Spleen (tissue), 11 donors: Measurements from ENCODE around the gene CHCHD2. TPM values are rescaled to one million over a fixed set of nuclear protein-coding genes. Genes with fewer than 3 reads are reported as not detected.
"Not testable (repeated sequence)": the region's sequence is repeated elsewhere in the genome, so short reads cannot be mapped to it uniquely, and the experiment has no call there.

Source experiments
- DNase-seq: peaks from one replicate; pipeline ENCODE4 v3.0.0-alpha.2; 2020
- H3K27ac ChIP-seq, 8 donors: fragments of 200-600 bp; sonication (generic) in 7 of 8; 1 replicate in 4 of 8; 2 replicates in 4 of 8; pipeline versions ENCODE4 v1.5.0 to v1.8.0; 2016 to 2021; ENCODE audit warnings: inconsistent platforms in 4 of 8, mild to moderate bottlenecking in 4 of 8, moderate library complexity in 1 of 8
- H3K27me3 ChIP-seq, 7 donors: fragments of 200-600 bp; sonication (generic) in 6 of 7; replicated peaks in 1 of 7; 1 replicate in 4 of 7; 2 replicates in 3 of 7; pipeline versions ENCODE4 v1.5.0 to v1.8.0; 2016 to 2021; ENCODE audit warnings: inconsistent platforms in 3 of 7, mild to moderate bottlenecking in 1 of 7
- H3K36me3 ChIP-seq, 6 donors: fragments of 200-600 bp; sonication (generic) in 5 of 6; 1 replicate in 4 of 6; 2 replicates in 2 of 6; pipeline versions ENCODE4 v1.5.0 to v1.8.0; 2016 to 2021; ENCODE audit warnings: inconsistent platforms in 2 of 6
- H3K4me1 ChIP-seq, 6 donors: fragments of 200-600 bp; sonication (generic) in 5 of 6; 1 replicate in 3 of 6; 2 replicates in 3 of 6; pipeline versions ENCODE4 v1.5.0 to v1.8.0; 2016 to 2021; ENCODE audit warnings: inconsistent platforms in 3 of 6
- H3K4me3 ChIP-seq, 8 donors: fragments of 200-600 bp; sonication (generic) in 7 of 8; 1 replicate in 4 of 8; 2 replicates in 4 of 8; pipeline versions ENCODE4 v1.5.0 to v1.8.0; 2016 to 2021; ENCODE audit warnings: inconsistent platforms in 4 of 8, mild to moderate bottlenecking in 4 of 8, moderate library complexity in 2 of 8
- H3K9me3 ChIP-seq, 8 donors: fragments of 200-600 bp; sonication (generic) in 7 of 8; 1 replicate in 4 of 8; 2 replicates in 4 of 8; pipeline versions ENCODE4 v1.5.0 to v1.8.0; 2016 to 2021; ENCODE audit warnings: inconsistent platforms in 4 of 8
- CTCF ChIP-seq, 11 experiments: fragments of 200-600 bp in 7 of 11; fragments of 450-650 bp in 4 of 11; sonication (generic) in 4 of 11; IDR thresholded peaks in 8 of 11; conservative IDR thresholded peaks in 3 of 11; 1 replicate in 7 of 11; 2 replicates in 4 of 11; pipeline versions ENCODE4 v1.4.0 to v1.8.0; 2016 to 2021; ENCODE audit warnings: antibody characterized with exemption in 11 of 11, inconsistent platforms in 4 of 11, mild to moderate bottlenecking in 1 of 11
- POLR2A ChIP-seq, 3 donors: fragments of 450-650 bp; IDR thresholded peaks; one replicate each; pipeline ENCODE4 v1.5.1; 2017; ENCODE audit warnings: antibody characterized with exemption in 3 of 3, mild to moderate bottlenecking in 1 of 3
- POLR2AphosphoS5 ChIP-seq, 3 donors: sonication (generic); formaldehyde crosslinking; IDR thresholded peaks; one replicate each; pipeline ENCODE4 v1.5.1; 2017; ENCODE audit warnings: antibody characterized with exemption in 3 of 3
- WGBS, 5 donors: extraction: QIAGEN DNeasy Blood & Tissue Kit in 3 of 5; methylation state at CpG; one replicate each; pipeline versions ENCODE4 v1.1.5 to v1.1.7; 2013 to 2018; 5-methylcytosine and 5-hydroxymethylcytosine counted together
- intact Hi-C: fragments of 100-400 bp; cut with DNase I; formaldehyde crosslinking; loops from one replicate; pipeline ENCODE4 v1.15.0; 2023; ENCODE audit warnings: low total_unique reads
- polyA plus RNA-seq, 3 donors: library from polyadenylated mRNA; stranded (reverse); fragments of 200-250 nt; gene quantifications; one replicate each; pipeline ENCODE4 v1.2.1, GENCODE V29; 2013
- total RNA-seq, 7 donors: library from RNA; depleted of rRNA in 3 of 7; stranded (reverse); fragments of >200 nt in 3 of 7; fragmentation: NEBNext Ultra II Directional in 4 of 7; extraction: Animal tissue kit (Norgen Biotek cat#: 25700) in 4 of 7; gene quantifications; one replicate each; pipeline versions ENCODE4 v1.1.0 to v1.2.1, GENCODE V29; 2016 to 2021
- donor health status: healthy with polysubstance abuse.
- donor health status: DM: no; HTN: no; CAD: no; lungs with moderate emphysema.
- donor health status: DM: no; HTN: no; CAD: no.
- donor health status: Bipolar disorder and iron deficiency.
- donor health status: healthy.
- donor health status: DM: no; HTN: no; CAD: no.
- donor health status: DM: yes; HTN: yes; CAD: no.

The CHCHD2 gene
- total and polyA plus RNA-seq, 10 donors = 192 to 476 (median 271) TPM

GRCh38 chr7:56110611-56111010, 4.3 kb upstream of the CHCHD2 start:
- intact Hi-C loops = no loop called here
- TF ChIP-seq POLR2A (IDR thresholded peaks at IDR 0.05) = no peak
- TF ChIP-seq CTCF (IDR thresholded peaks at IDR 0.05 in 8 of 11, conservative IDR thresholded peaks at IDR 0.05 in 3 of 11) = no peak
- TF ChIP-seq POLR2AphosphoS5 (IDR thresholded peaks at IDR 0.05) = no peak
- WGBS, 5 donors = 64 to 86% (median 84%) methylated on average over 1 of the region's 1 CpG

GRCh38 chr7:56107954-56108258, 1.6 kb upstream of the CHCHD2 start:
- Histone ChIP-seq H3K9me3 (peaks cover 0 to 5% (median 0%) of the 10 kb centered on the region in 8 donors), H3K36me3 (peaks cover 0 to 21% (median 15%) of the 10 kb centered on the region in 6 donors), H3K27ac (no peak overlapping the region), H3K4me1 (peaks cover 12 to 41% (median 33%) of the 10 kb centered on the region in 6 donors), H3K27me3 (no peaks in the 10 kb centered on the region), H3K4me3 (no peak overlapping the region)
- TF ChIP-seq POLR2AphosphoS5 (IDR thresholded peaks at IDR 0.05) (no peak), POLR2A (IDR thresholded peaks at IDR 0.05) (no peak)
- intact Hi-C loops = loop anchor here (10.0 kb wide), 1 partner anchor 53 kb away; the partner anchor contains the start of genes CCT6A and PSPH
- WGBS, 5 donors = 77 to 93% (median 86%) methylated on average over 1 of the region's 1 CpG
- DNase-seq = no peak

More at GRCh38 chr7:56110611-56111010, 4.3 kb upstream of the CHCHD2 start:
- Histone ChIP-seq H3K27ac (no peak overlapping the region), H3K4me3 (no peak overlapping the region), H3K4me1 (peaks cover 0 to 14% (median 12%) of the 10 kb centered on the region in 6 donors), H3K27me3 (peaks cover 0 to 10% (median under 1%) of the 10 kb centered on the region in 7 donors), H3K36me3 (no peaks in the 10 kb centered on the region), H3K9me3 (peaks cover 0 to 5% (median 0%) of the 10 kb centered on the region in 8 donors)
- no peak for DNase-seq

GRCh38 chr7:56105508-56105907, 768 bp downstream of the CHCHD2 start:
- Histone ChIP-seq H3K27ac (peak overlapping the region; percentile 89 to 96 (median 94)), H3K9me3 (peaks cover 0 to 5% (median 0%) of the 10 kb centered on the region in 8 donors), H3K4me1 (peaks cover 12 to 41% (median 33%) of the 10 kb centered on the region in 6 donors), H3K4me3 (peak overlapping the region; percentile 72 to 89 (median 78)), H3K27me3 (no peaks in the 10 kb centered on the region), H3K36me3 (peaks cover 0 to 45% (median 39%) of the 10 kb centered on the region in 6 donors)
- no peak for TF ChIP-seq POLR2A (IDR thresholded peaks at IDR 0.05)
- no peak for TF ChIP-seq CTCF (IDR thresholded peaks at IDR 0.05 in 8 of 11, conservative IDR thresholded peaks at IDR 0.05 in 3 of 11)
- TF ChIP-seq POLR2AphosphoS5 (IDR thresholded peaks at IDR 0.05) = no peak
- intact Hi-C loops = loop anchor here (10.0 kb wide), 1 partner anchor 51 kb away; the partner anchor contains the start of genes CCT6A and PSPH
- 18 to 22% (median 19%) methylated on average over 6 of the region's 6 CpGs for WGBS, 5 donors
- DNase-seq = peak; percentile 51

GRCh38 chr7:56104138-56104537, 2.1 kb downstream of the CHCHD2 start:
- H3K9me3 ChIP-seq, H3K27ac ChIP-seq, H3K27me3 ChIP-seq, H3K4me3 ChIP-seq: not testable (repeated sequence)
- Histone ChIP-seq H3K36me3 (peaks cover 0 to 59% (median 53%) of the 10 kb centered on the region in 6 donors), H3K4me1 (peaks cover 12 to 41% (median 33%) of the 10 kb centered on the region in 6 donors)
- DNase-seq = peak; percentile 64
- TF ChIP-seq POLR2AphosphoS5 (IDR thresholded peaks at IDR 0.05) = peak in 1 of 3 donors; percentile 21
- 83 to 94% (median 89%) methylated on average over 8 to 9 of the region's 9 CpGs for WGBS, 5 donors
- intact Hi-C loops = loop anchor here (10.0 kb wide), 1 partner anchor 49 kb away; the partner anchor contains the start of genes CCT6A and PSPH

- Histone ChIP-seq H3K4me3 (no peak overlapping the region), H3K9me3 (no peaks in the 10 kb centered on the region), H3K4me1 (peaks cover 2 to 17% (median 12%) of the 10 kb centered on the region in 6 donors), H3K36me3 (peaks cover 0 to 87% (median 62%) of the 10 kb centered on the region in 6 donors), H3K27me3 (no peaks in the 10 kb centered on the region), H3K27ac (no peak overlapping the region)
- 90 to 99% (median 96%) methylated on average over 3 of the region's 3 CpGs for WGBS, 5 donors
- DNase-seq = peak; percentile 57
- TF ChIP-seq CTCF (IDR thresholded peaks at IDR 0.05 in 8 of 11, conservative IDR thresholded peaks at IDR 0.05 in 3 of 11) (no peak), POLR2A (IDR thresholded peaks at IDR 0.05) (no peak), POLR2AphosphoS5 (IDR thresholded peaks at IDR 0.05) (no peak)
- intact Hi-C loops = loop anchor here (10.0 kb wide), 1 partner anchor 45 kb away; the partner anchor contains the start of genes CCT6A and PSPH
Observed at GRCh38 chr7:56099653-56100052, 6.6 kb downstream of the CHCHD2 start.
